Measurements from ENCODE around the gene CAPN13.

CAPN13 gene

GRCh38 chr2:30764021-30764800, 43.0 kb downstream of the CAPN13 start:
- DNase-seq (ENCODE audit: low read depth in 2 of 2) = no peak

GRCh38 chr2:30763151-30763660, 44.0 kb downstream of the CAPN13 start:
- DNase-seq (ENCODE audit: low read depth in 2 of 2) = no peak

GRCh38 chr2:30761226-30761625, 46.0 kb downstream of the CAPN13 start:
- no peak for DNase-seq (ENCODE audit: low read depth in 2 of 2)

GRCh38 chr2:30759481-30759880, 47.8 kb downstream of the CAPN13 start:
- DNase-seq (ENCODE audit: low read depth in 2 of 2) = no peak

GRCh38 chr2:30758191-30758651, 49.0 kb downstream of the CAPN13 start:
- DNase-seq (ENCODE audit: low read depth in 2 of 2) = no peak

- no peak for DNase-seq (ENCODE audit: low read depth in 2 of 2)
These were observed 49.5 kb downstream of the CAPN13 start for GRCh38 chr2:30757749-30758148.

GRCh38 chr2:30756971-30757370, 50.3 kb downstream of the CAPN13 start:
- DNase-seq (ENCODE audit: low read depth in 2 of 2) = no peak

GRCh38 chr2:30756051-30756719, 51.1 kb downstream of the CAPN13 start:
- DNase-seq (ENCODE audit: low read depth in 2 of 2) = no peak

- no peak for DNase-seq (ENCODE audit: low read depth in 2 of 2)
These were observed 53.6 kb downstream of the CAPN13 start for GRCh38 chr2:30753630-30754029.

- no peak for DNase-seq (ENCODE audit: low read depth in 2 of 2)
These were observed 54.4 kb downstream of the CAPN13 start for GRCh38 chr2:30752811-30753210.

GRCh38 chr2:30747206-30747605, 60.0 kb downstream of the CAPN13 start:
- no peak for DNase-seq (ENCODE audit: low read depth in 2 of 2)

- DNase-seq (ENCODE audit: low read depth in 2 of 2) = no peak
These were observed 62.4 kb downstream of the CAPN13 start for GRCh38 chr2:30744823-30745222.

GRCh38 chr2:30741576-30741975, 65.7 kb downstream of the CAPN13 start:
- DNase-seq (ENCODE audit: low read depth in 2 of 2) = no peak

- no peak for DNase-seq (ENCODE audit: low read depth in 2 of 2)
These were observed 68.9 kb downstream of the CAPN13 start for GRCh38 chr2:30738141-30738911.

GRCh38 chr2:30737326-30737610, 70.0 kb downstream of the CAPN13 start:
- no peak for DNase-seq (ENCODE audit: low read depth in 2 of 2)

- DNase-seq (ENCODE audit: low read depth in 2 of 2) = no peak
These were observed 70.6 kb downstream of the CAPN13 start for GRCh38 chr2:30736461-30737325.

GRCh38 chr2:30733876-30734520, 73.2 kb downstream of the CAPN13 start:
- DNase-seq (ENCODE audit: low read depth in 2 of 2) = no peak

GRCh38 chr2:30732876-30733275, 74.4 kb downstream of the CAPN13 start:
- no peak for DNase-seq (ENCODE audit: low read depth in 2 of 2)

- DNase-seq (ENCODE audit: low read depth in 2 of 2) = no peak
These were observed 74.9 kb downstream of the CAPN13 start for GRCh38 chr2:30732376-30732775.

- DNase-seq (ENCODE audit: low read depth in 2 of 2) = no peak
These were observed 75.5 kb downstream of the CAPN13 start for GRCh38 chr2:30731706-30732105.

Data from stimulated activated CD4-positive, alpha-beta T cell treated with anti-CD3 and anti-CD28 coated beads, Interleukin-4, amount 100 ng/mL, for 48 hours (primary cell).